GM03348 (cell line): ENCODE measurements around the gene TIMM22.
"Not testable (repeated sequence)": the region's sequence is repeated elsewhere in the genome, so short reads cannot be mapped to it uniquely, and the experiment has no call there.

Source experiments
- DNase-seq: peaks from one replicate; pipeline ENCODE4 v3.0.0; 2012; ENCODE audit warnings: low spot score

TIMM22 gene

GRCh38 chr17:973053-973452 is 23.9 kb upstream of the TIMM22 start:
- no peak for DNase-seq

GRCh38 chr17:974778-975177 is 22.2 kb upstream of the TIMM22 start:
- not testable (repeated sequence) for DNase-seq

GRCh38 chr17:975371-975915 is 21.5 kb upstream of the TIMM22 start:
- peak; percentile 58 for DNase-seq

- no peak for DNase-seq
These were observed 20.6 kb upstream of the TIMM22 start for GRCh38 chr17:976312-976711.

GRCh38 chr17:977166-977565 is 19.8 kb upstream of the TIMM22 start:
- no peak for DNase-seq

- DNase-seq = peak; percentile 58
These were observed 18.5 kb upstream of the TIMM22 start for GRCh38 chr17:978103-979093.

GRCh38 chr17:979212-979538 is 17.8 kb upstream of the TIMM22 start:
- peak; percentile 69 for DNase-seq

GRCh38 chr17:979539-980405 is 17.2 kb upstream of the TIMM22 start, which contains the start of gene NXN:
NXN (minus strand) TSS chr17:979776.
- DNase-seq = peak; percentile 99

GRCh38 chr17:980406-981291 is 16.3 kb upstream of the TIMM22 start:
- DNase-seq = peak; percentile 86

GRCh38 chr17:981292-981658 is 15.7 kb upstream of the TIMM22 start:
- DNase-seq = no peak

- no peak for DNase-seq
These were observed 13.0 kb upstream of the TIMM22 start for GRCh38 chr17:983921-984320.

- DNase-seq = no peak
These were observed 10.5 kb upstream of the TIMM22 start for GRCh38 chr17:986322-986929.

GRCh38 chr17:987931-988330 is 9.0 kb upstream of the TIMM22 start:
- DNase-seq = no peak

GRCh38 chr17:988561-988960 is 8.4 kb upstream of the TIMM22 start:
- no peak for DNase-seq

GRCh38 chr17:992933-993332 is 4.0 kb upstream of the TIMM22 start:
- DNase-seq = no peak

GRCh38 chr17:995324-995723 is 1.6 kb upstream of the TIMM22 start:
- DNase-seq = not testable (repeated sequence)

- no peak for DNase-seq
These were observed 1.2 kb downstream of the TIMM22 start for GRCh38 chr17:998111-998510.

- DNase-seq = no peak
These were observed 3.9 kb downstream of the TIMM22 start for GRCh38 chr17:1000597-1001461.

- peak; percentile 77 for DNase-seq
These were observed 4.9 kb downstream of the TIMM22 start for GRCh38 chr17:1001640-1002411.

GRCh38 chr17:1002412-1002753 is 5.5 kb downstream of the TIMM22 start:
- DNase-seq = no peak
